RWPE2 (cell line): ENCODE results near the gene BID.

Experiments used
- ATAC-seq: fragments of 200-7000 bp; cut with Tn5 transposase; 3 replicates; pipeline ENCODE4 v1.9.1; 2021; ENCODE audit warnings: low read depth
- DNase-seq: peaks from one replicate; pipeline ENCODE4 v3.0.0-alpha.2; 2020; ENCODE audit warnings: low spot score
- H3K27ac ChIP-seq: fragments of 450-650 bp; 2 replicates; pipeline ENCODE4 v1.5.1; 2017; ENCODE audit warnings: mild to moderate bottlenecking; ENCODE audit not compliant: poor library complexity, severe bottlenecking
- H3K27me3 ChIP-seq: fragments of 250-450 bp; sonication (Bioruptor Pico); 2 replicates; pipeline ENCODE4 v1.5.1; 2021; ENCODE audit warnings: mild to moderate bottlenecking, moderate library complexity; ENCODE audit not compliant: insufficient read depth, poor library complexity, severe bottlenecking
- H3K36me3 ChIP-seq: fragments of 250-450 bp; sonication (Bioruptor Pico); 2 replicates; pipeline ENCODE4 v1.5.1; 2020; ENCODE audit warnings: low read depth, mild to moderate bottlenecking, moderate library complexity
- H3K4me1 ChIP-seq: fragments of 250-450 bp; sonication (Bioruptor Pico); 2 replicates; pipeline ENCODE4 v1.5.1; 2021; ENCODE audit warnings: mild to moderate bottlenecking, moderate library complexity; ENCODE audit not compliant: insufficient read depth, poor library complexity, severe bottlenecking
- H3K4me3 ChIP-seq: fragments of 250-450 bp; sonication (Bioruptor Pico); 2 replicates; pipeline ENCODE4 v1.5.1; 2021; ENCODE audit warnings: mild to moderate bottlenecking, moderate library complexity; ENCODE audit not compliant: severe bottlenecking
- H3K9me3 ChIP-seq: fragments of 250-450 bp; sonication (Bioruptor Pico); 2 replicates; pipeline ENCODE4 v1.5.1; 2021; ENCODE audit warnings: mild to moderate bottlenecking, moderate library complexity; ENCODE audit not compliant: severe bottlenecking
- TF ChIP-seq, protein P1 (sequence below): fragments of 450-650 bp; IDR thresholded peaks from one replicate; pipeline ENCODE4 v1.5.1; 2017; ENCODE audit warnings: mild to moderate bottlenecking, moderate library complexity; ENCODE audit not compliant: poor library complexity, severe bottlenecking

The BID gene

DNA sequence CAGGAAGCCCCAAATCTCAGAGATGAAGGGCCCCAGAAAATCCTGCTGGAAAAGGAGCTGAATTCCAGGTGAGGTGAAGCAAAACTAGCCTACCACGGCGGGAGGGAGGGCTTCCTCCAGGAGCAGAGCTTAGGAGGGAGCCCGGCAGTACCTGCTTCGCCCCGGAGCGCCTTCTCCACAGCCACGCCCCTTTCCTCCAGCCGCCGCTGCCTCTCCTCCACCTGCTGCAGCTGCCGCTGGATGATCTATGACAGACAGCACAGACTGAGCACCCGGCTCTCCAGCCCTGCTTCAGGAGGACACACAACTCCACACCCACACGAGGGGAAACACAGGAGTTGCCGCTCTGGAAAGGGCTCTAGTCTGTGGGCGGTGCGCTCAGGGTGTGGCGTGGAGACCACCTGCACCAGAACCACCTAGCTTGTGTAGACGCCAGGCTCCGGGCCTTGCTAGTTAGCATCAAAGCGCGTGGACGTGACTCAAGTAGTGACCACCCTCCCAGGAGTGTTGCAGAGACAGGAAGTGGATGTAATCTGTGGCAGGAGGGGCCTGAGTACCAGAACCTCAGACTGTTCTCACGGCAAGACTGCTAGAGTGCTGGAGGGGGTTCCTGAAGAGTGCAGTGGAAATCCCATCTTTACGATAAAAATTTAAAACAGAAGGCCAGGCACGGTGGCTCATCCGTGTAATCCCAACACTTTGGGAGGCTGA, 34.6 kb upstream of the BID start:
- Histone ChIP-seq H3K27ac (no peak overlapping the region), H3K4me3 (no peak overlapping the region), H3K36me3 (peaks cover 66% of the 10 kb centered on the region), H3K27me3 (no peaks in the 10 kb centered on the region), H3K9me3 (no peaks in the 10 kb centered on the region), H3K4me1 (peaks cover 6% of the 10 kb centered on the region)
- DNase-seq (no peak), ATAC-seq (no peak)
- TF ChIP-seq, protein P1, sequence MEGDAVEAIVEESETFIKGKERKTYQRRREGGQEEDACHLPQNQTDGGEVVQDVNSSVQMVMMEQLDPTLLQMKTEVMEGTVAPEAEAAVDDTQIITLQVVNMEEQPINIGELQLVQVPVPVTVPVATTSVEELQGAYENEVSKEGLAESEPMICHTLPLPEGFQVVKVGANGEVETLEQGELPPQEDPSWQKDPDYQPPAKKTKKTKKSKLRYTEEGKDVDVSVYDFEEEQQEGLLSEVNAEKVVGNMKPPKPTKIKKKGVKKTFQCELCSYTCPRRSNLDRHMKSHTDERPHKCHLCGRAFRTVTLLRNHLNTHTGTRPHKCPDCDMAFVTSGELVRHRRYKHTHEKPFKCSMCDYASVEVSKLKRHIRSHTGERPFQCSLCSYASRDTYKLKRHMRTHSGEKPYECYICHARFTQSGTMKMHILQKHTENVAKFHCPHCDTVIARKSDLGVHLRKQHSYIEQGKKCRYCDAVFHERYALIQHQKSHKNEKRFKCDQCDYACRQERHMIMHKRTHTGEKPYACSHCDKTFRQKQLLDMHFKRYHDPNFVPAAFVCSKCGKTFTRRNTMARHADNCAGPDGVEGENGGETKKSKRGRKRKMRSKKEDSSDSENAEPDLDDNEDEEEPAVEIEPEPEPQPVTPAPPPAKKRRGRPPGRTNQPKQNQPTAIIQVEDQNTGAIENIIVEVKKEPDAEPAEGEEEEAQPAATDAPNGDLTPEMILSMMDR = no peak

DNA sequence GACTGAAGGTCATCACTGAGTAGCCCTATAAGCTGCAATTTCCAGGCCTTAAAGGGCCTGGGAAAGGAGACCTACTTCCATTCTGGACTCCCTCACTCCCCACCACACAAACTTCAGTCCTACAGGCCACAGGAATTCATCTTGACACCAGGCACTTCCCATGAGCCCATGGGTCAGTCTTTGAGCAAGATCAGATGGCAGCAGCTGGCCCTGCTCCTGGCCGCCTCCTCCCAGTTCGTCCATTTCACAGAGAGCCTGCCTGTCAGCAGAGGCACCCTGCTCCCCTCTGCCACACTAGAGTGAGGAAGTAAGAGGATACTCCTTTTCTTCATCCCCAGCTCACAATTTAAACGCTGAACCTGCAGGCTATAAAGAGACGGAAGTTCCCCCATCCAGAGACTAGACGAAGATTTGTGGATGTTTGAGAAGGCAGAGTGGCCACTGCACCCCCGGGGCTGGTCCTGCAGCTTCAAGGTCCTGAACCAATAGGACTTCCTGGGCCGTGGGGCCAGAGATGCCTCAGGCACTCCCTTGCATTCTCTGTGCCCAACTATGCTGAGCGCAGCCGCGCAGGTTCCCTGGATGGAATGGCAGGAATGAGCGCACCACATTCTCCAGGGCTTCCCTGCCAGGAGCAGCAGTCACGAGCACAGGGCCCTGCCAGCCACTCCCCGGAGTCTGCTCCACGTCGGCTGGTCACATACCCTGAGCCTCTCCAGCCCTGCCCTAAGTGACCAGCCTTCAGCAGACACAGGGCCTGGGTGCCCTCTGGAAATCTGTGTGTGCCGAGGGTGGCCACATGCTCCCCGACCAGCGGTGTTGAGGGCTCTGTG, 33.5 kb upstream of the BID start:
- Histone ChIP-seq H3K36me3 (peaks cover 74% of the 10 kb centered on the region), H3K27ac (no peak overlapping the region)
- ATAC-seq = no peak

DNA sequence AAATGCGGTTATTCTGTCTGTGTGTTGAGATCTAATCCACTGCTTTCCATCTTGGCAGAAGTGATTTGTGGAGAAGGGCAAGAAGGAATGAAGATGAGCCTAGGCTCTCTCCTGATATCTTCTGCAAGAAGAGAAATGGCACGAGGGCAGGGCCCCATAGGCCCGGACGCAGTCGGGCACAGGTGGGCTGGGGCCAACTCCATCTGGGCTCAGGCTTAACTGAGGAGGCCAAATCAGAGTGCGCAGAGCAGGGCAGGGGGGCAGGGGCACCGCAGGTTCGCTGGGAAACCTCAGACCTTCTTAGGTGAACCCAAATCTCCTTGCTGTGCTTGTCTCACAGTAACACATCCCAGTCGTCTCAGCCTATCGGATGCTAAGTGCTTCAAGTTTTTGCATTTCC, 32.8 kb upstream of the BID start:
- TF ChIP-seq, protein P1 = no peak
- DNase-seq (no peak), ATAC-seq (no peak)
- Histone ChIP-seq H3K27me3 (no peaks in the 10 kb centered on the region), H3K4me3 (no peak overlapping the region), H3K27ac (no peak overlapping the region), H3K36me3 (peaks cover 67% of the 10 kb centered on the region), H3K4me1 (peaks cover 7% of the 10 kb centered on the region), H3K9me3 (no peaks in the 10 kb centered on the region)

More for the DNA sequence above, 33.5 kb upstream of the BID start:
- H3K4me3 ChIP-seq = no peak overlapping the region
- TF ChIP-seq, protein P1 = no peak
- H3K9me3 ChIP-seq = no peaks in the 10 kb centered on the region
- H3K27me3 ChIP-seq = no peaks in the 10 kb centered on the region
- peaks cover 7% of the 10 kb centered on the region for H3K4me1 ChIP-seq
- DNase-seq = no peak

DNA sequence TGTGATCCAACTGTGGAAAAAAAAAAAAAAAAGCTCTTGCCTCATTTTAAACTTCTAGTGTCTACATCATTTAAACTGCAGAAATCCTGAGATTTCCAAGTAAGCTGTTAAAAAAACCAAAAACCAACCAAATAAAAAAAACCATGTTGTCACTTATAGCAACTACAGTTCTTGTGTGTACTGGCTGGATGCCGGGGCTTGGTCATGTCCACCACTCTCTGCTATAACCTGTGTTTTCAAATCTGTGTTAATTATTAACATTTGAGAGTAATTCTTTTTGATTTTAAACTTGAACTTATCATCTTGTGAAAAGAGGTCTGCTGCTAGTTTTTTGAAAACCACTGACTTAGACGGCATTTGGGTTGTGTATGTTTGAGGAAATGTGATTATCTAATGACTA, 32.2 kb upstream of the BID start:
- H3K36me3 ChIP-seq = peaks cover 61% of the 10 kb centered on the region
- ATAC-seq (no peak), DNase-seq (no peak)
- H3K27me3 ChIP-seq = no peaks in the 10 kb centered on the region
- H3K4me3 ChIP-seq = no peak overlapping the region
- TF ChIP-seq, protein P1 = no peak
- H3K4me1 ChIP-seq = peaks cover 7% of the 10 kb centered on the region
- no peak overlapping the region for H3K27ac ChIP-seq
- H3K9me3 ChIP-seq = no peaks in the 10 kb centered on the region
